NCI-H526 treated with DMSO at 0.1 percent for 48 hours (cell line): ENCODE data around the gene FBLN2.

Experiments used
- DNase-seq: peaks from one replicate; lab custom pipeline; 2025; lab: John Stamatoyannopoulos, UW

The FBLN2 gene

GRCh38 chr3:13532085-13532484 lies 16.8 kb upstream of the FBLN2 start:
- DNase-seq: no peak

- DNase-seq: no peak
These were observed 16.3 kb upstream of the FBLN2 start for GRCh38 chr3:13532631-13533030.

- DNase-seq: no peak
These were observed 15.0 kb upstream of the FBLN2 start for GRCh38 chr3:13533885-13534301.

GRCh38 chr3:13535526-13535875 lies 13.4 kb upstream of the FBLN2 start:
- no peak for DNase-seq

GRCh38 chr3:13535905-13536304 lies 13.0 kb upstream of the FBLN2 start:
- DNase-seq: no peak

- DNase-seq: no peak
These were observed 12.5 kb upstream of the FBLN2 start for GRCh38 chr3:13536432-13536831.

- no peak for DNase-seq
These were observed 12.1 kb upstream of the FBLN2 start for GRCh38 chr3:13536832-13537231.

GRCh38 chr3:13537244-13537908 lies 11.5 kb upstream of the FBLN2 start:
- DNase-seq: no peak

- DNase-seq: no peak
These were observed 11.0 kb upstream of the FBLN2 start for GRCh38 chr3:13537909-13538296.

GRCh38 chr3:13538520-13539291 lies 10.2 kb upstream of the FBLN2 start:
- DNase-seq: no peak

- DNase-seq: no peak
These were observed 9.7 kb upstream of the FBLN2 start for GRCh38 chr3:13539292-13539638.

- no peak for DNase-seq
These were observed 9.3 kb upstream of the FBLN2 start for GRCh38 chr3:13539671-13540070.

- no peak for DNase-seq
These were observed 8.5 kb upstream of the FBLN2 start for GRCh38 chr3:13540297-13540995.

GRCh38 chr3:13541691-13542090 lies 7.2 kb upstream of the FBLN2 start:
- DNase-seq: no peak

- no peak for DNase-seq
These were observed 6.8 kb upstream of the FBLN2 start for GRCh38 chr3:13542142-13542541.

GRCh38 chr3:13543253-13543652 lies 5.7 kb upstream of the FBLN2 start:
- no peak for DNase-seq

GRCh38 chr3:13544293-13544831 lies 4.6 kb upstream of the FBLN2 start:
- DNase-seq: no peak

- DNase-seq: no peak
These were observed 3.8 kb upstream of the FBLN2 start for GRCh38 chr3:13544951-13545651.

- no peak for DNase-seq
These were observed 2.9 kb upstream of the FBLN2 start for GRCh38 chr3:13545952-13546454.

GRCh38 chr3:13546667-13547171 lies 2.2 kb upstream of the FBLN2 start:
- no peak for DNase-seq

- DNase-seq: no peak
These were observed 1.1 kb upstream of the FBLN2 start for GRCh38 chr3:13547591-13548371.
